Left ventricle myocardium inferior (tissue), 1 donor: ENCODE data around the gene PLEKHA4. TPM values are rescaled to one million over a fixed set of nuclear protein-coding genes. Genes with fewer than 3 reads are reported as not detected.

Source experiments
- DNase-seq: peaks from one replicate; pipeline ENCODE4 v3.0.0-alpha.2; 2020
- H3K27ac ChIP-seq: fragments of 200-600 bp; replicated peaks from 2 replicates; pipeline ENCODE4 v1.8.0; 2021
- H3K27me3 ChIP-seq: fragments of 200-600 bp; 2 replicates; pipeline ENCODE4 v1.8.0; 2021; ENCODE audit warnings: low read depth
- H3K36me3 ChIP-seq: fragments of 200-600 bp; 2 replicates; pipeline ENCODE4 v1.8.0; 2021
- H3K4me1 ChIP-seq: fragments of 200-600 bp; 2 replicates; pipeline ENCODE4 v1.8.0; 2021
- H3K4me3 ChIP-seq: fragments of 200-600 bp; 2 replicates; pipeline ENCODE4 v1.8.0; 2021; ENCODE audit warnings: mild to moderate bottlenecking, moderate library complexity
- H3K9me3 ChIP-seq: fragments of 200-600 bp; replicated peaks from 2 replicates; pipeline ENCODE4 v1.8.0; 2021
- intact Hi-C: fragments of 100-400 bp; cut with micrococcal nuclease; formaldehyde crosslinking; loops from one replicate; pipeline ENCODE4 v1.11.0; 2022
- total RNA-seq: library from RNA; stranded (reverse); fragmentation: NEBNext Ultra II Directional; extraction: Animal tissue kit (Norgen Biotek cat#: 25700); gene quantifications from one replicate; pipeline ENCODE4 v1.2.1, GENCODE V29; 2021
- TF ChIP-seq, protein P1 (sequence below): fragments of 200-600 bp; IDR thresholded peaks from 2 replicates; pipeline ENCODE4 v1.8.0; 2021; ENCODE audit warnings: antibody characterized with exemption, mild to moderate bottlenecking, borderline replicate concordance
- donor health status: DM: no; HTN: yes; CAD: no; lungs with severe emphysema.

PLEKHA4 gene
- total RNA-seq, 1 donor from 2014 or later, result 24.7 TPM

DNA sequence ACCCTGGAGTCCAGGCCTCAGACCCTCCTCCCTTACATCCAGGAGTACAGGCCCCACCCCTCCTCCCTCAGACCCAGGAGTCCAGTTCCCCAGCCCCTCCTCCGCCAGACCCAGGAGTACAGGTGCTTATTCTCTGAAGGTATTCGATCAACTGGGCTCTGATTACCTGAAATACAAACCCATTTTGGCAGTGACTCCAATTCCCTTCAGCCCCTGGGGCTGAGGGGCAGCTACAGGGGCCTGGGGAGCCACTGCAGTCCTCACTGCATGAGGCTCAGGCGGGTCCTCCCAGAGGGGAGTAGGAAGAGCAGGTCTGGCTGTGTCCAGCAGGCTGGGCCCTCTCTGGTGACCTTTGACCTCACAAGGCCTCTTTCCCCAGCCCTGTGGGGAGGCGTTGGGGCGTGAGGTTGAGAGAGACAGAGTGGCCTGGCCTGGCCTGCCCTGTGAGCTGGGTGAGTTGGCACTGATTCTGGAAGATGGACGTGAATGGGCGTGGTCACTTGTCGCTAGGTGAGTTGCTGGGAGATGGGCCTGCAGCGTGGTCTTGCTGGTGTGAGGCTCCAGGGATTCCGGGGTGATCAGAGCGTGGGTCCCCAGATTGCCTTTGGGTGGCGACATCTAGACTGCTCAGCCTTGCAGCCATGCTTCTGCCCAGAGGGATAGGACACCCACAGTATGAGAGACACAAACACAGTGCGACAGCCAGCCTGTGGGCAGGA lies 60.7 kb downstream of the PLEKHA4 start:
- intact Hi-C loops, result no loop called here
- Histone ChIP-seq H3K4me1 (peaks cover 31% of the 10 kb centered on the region), H3K27ac (no peak overlapping the region), H3K9me3 (no peaks in the 10 kb centered on the region), H3K4me3 (no peak overlapping the region), H3K36me3 (no peaks in the 10 kb centered on the region), H3K27me3 (no peaks in the 10 kb centered on the region)
- no peak for DNase-seq
- TF ChIP-seq, protein P1, sequence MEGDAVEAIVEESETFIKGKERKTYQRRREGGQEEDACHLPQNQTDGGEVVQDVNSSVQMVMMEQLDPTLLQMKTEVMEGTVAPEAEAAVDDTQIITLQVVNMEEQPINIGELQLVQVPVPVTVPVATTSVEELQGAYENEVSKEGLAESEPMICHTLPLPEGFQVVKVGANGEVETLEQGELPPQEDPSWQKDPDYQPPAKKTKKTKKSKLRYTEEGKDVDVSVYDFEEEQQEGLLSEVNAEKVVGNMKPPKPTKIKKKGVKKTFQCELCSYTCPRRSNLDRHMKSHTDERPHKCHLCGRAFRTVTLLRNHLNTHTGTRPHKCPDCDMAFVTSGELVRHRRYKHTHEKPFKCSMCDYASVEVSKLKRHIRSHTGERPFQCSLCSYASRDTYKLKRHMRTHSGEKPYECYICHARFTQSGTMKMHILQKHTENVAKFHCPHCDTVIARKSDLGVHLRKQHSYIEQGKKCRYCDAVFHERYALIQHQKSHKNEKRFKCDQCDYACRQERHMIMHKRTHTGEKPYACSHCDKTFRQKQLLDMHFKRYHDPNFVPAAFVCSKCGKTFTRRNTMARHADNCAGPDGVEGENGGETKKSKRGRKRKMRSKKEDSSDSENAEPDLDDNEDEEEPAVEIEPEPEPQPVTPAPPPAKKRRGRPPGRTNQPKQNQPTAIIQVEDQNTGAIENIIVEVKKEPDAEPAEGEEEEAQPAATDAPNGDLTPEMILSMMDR, result no peak

DNA sequence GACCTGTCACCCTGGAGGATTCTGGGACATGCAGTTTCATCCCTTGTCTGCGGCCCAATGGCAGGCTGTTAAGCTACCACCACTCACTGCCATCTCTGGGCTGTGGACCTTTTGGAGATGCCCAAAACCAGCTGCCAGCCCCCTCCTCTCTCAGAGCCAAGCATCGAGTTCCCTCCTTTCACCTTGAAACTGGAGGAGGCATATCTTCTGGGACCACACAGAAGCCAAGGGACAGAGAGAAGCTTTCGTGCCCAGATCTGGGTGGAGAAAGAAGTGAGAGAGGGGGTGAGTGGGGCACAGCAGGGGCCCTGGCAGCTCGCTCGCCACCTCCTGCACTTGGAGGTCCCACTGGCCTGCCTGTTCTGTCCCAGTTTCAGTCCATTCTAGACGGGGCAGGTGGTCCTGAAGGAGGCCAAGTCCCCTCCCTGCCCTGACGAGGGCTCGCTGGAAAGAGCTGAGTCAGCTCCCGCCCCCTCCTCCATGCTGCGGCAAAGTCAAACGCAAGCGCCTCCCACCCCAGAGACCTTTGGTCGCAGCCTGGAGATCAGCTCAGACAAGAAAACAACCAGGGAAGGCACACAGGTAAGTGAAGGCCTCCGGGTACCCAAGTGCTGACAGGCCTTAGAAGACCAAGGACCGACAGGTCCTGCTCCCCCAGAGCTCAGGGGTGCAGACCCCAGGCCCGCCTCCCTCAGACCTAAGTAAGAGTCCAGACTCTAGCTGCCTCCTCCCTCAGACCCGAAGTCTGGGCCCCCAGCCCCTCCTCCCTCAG lies 61.4 kb downstream of the PLEKHA4 start:
- no peaks in the 10 kb centered on the region for H3K9me3 ChIP-seq
- no peaks in the 10 kb centered on the region for H3K27me3 ChIP-seq
- intact Hi-C loops, result no loop called here
- TF ChIP-seq, protein P1, result no peak
- DNase-seq, result no peak
- no peaks in the 10 kb centered on the region for H3K36me3 ChIP-seq
- H3K4me1 ChIP-seq, result peaks cover 25% of the 10 kb centered on the region
- no peak overlapping the region for H3K4me3 ChIP-seq
- H3K27ac ChIP-seq, result no peak overlapping the region

DNA sequence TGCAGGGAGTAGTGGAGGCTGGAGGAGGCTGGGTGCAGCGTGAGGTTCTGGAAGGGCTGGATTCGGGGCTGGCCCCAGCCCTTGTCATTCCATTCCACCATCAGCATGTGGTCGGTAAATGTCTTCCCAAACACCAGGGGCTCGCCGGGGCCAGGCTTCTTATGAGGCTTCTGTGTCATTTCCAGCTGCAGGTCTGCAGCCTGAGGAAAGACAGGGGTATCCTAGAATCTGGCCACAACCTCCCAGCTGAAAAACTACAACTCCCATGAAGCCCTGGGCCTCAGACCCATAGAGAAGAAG lies 61.9 kb downstream of the PLEKHA4 start:
- Histone ChIP-seq H3K4me3 (no peak overlapping the region), H3K27me3 (no peaks in the 10 kb centered on the region), H3K36me3 (no peaks in the 10 kb centered on the region), H3K9me3 (no peaks in the 10 kb centered on the region), H3K4me1 (peaks cover 19% of the 10 kb centered on the region), H3K27ac (no peak overlapping the region)
- no peak for DNase-seq
- TF ChIP-seq, protein P1, result no peak
- intact Hi-C loops, result no loop called here

DNA sequence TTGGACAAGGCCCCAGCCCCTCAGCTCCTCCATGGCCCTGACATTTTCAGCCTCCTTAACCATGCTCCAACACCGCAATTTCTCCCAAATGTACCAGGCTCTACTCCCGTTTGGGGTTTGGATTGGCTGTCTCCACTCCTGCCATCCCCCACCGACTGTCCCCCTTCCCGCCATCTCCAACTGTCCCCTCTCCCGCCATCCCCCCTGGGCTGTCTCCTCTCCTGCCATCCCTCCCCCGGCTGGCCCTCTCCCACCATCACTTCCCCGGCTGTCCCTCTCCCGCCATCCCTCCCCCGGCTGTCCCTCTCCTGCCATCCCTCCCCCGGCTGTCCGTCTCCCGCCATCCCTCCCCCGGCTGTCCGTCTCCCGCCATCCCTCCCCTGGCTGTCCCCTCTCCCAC lies 63.0 kb downstream of the PLEKHA4 start:
- Histone ChIP-seq H3K27me3 (no peaks in the 10 kb centered on the region), H3K4me3 (no peak overlapping the region), H3K4me1 (peaks cover 9% of the 10 kb centered on the region), H3K36me3 (no peaks in the 10 kb centered on the region), H3K9me3 (no peaks in the 10 kb centered on the region), H3K27ac (no peak overlapping the region)
- intact Hi-C loops, result no loop called here
- TF ChIP-seq, protein P1, result no peak
- no peak for DNase-seq

DNA sequence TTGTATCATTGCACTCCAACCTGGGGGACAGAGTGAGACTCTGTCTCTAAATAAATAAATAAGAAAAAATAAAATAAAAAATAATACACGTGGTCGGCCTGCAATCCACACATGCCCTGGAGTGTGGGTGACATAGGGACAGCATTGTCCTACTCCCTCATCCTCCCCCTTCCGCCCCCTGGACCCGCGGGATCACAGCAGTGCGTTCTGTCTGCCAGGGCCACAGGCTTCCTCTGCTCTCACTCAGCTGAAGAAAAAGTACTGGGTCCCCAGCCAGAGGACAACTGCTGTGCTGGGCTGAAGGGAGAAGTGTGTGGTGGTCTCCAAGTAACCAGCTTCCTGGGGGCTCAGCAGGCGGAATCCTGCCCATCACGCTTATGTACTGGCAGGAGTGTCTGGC lies 63.9 kb downstream of the PLEKHA4 start:
- intact Hi-C loops, result no loop called here
- no peak for DNase-seq
- Histone ChIP-seq H3K27ac (no peak overlapping the region), H3K27me3 (no peaks in the 10 kb centered on the region), H3K4me3 (no peak overlapping the region), H3K9me3 (no peaks in the 10 kb centered on the region), H3K36me3 (no peaks in the 10 kb centered on the region), H3K4me1 (no peaks in the 10 kb centered on the region)
- TF ChIP-seq, protein P1, result no peak
